ENCODE results near the gene SLCO1B1.
"Not testable (repeated sequence)": the region's sequence is repeated elsewhere in the genome, so short reads cannot be mapped to it uniquely, and the experiment has no call there.

Gene SLCO1B1

GRCh38 chr12:21190016-21190415 lies 59.0 kb downstream of the SLCO1B1 start:
- DNase-seq (ENCODE audit: low read depth, low spot score), result no peak
- H3K4me3 ChIP-seq (ENCODE audit: low read length), result no peak overlapping the region

DNA sequence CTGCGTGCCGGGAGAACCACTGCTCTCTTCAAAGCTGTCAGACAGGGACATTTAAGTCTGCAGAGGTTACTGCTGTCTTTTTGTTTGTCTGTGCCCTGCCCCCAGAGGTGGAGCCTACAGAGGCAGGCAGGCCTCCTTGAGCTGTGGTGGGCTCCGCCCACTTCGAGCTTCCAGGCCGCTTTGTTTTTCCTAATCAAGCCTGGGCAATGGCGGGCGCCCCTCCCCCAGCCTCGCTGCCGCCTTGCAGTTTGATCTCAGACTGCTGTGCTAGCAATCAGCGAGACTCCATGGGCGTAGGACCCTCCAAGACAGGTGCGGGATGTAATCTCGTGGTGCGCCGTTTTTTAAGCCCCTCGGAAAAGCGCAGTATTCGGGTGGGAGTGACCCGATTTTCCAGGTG lies 83.4 kb downstream of the SLCO1B1 start:
- H3K4me3 ChIP-seq (ENCODE audit: low read length); DNase-seq (ENCODE audit: low read depth, low spot score): not testable (repeated sequence)

DNA sequence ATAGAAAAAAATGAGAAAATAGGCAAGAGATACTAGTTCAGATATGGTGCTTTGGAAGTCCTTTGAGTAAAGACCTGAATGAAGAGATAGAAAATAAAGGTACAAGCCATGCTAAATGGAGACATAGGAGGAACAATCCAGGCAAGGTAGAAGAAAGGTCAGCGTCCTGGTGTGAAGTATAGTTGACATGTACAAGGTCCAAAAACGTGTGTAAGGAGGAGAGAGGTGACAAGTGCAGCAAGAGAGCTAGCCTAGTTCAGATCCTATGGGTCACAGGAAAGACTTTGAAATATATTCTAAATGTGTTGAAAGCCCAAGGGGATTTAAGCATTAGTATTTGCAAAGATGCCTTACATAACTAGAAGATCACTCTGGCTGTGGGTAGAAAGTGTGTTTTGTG lies 88.2 kb downstream of the SLCO1B1 start:
- H3K4me3 ChIP-seq (ENCODE audit: low read length), result no peak overlapping the region
- DNase-seq (ENCODE audit: low read depth, low spot score), result no peak

DNA sequence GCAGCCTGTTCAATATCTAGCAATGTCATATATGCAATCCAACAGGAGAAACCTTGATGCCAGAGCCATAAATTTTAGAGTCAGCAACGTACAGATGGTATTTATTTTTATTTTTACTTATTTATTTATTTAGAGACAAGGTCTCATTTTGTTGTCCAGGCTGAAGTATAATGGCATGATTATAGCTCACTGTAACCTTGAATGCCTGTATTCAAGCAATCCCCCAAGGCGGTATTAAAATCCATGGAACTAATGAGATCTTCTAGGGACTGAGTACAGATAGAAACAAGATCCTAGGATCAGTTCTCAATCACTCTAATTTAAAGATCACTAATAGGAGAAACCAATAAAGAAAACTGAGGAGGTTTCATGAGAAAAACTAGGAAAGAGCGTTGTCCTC lies 89.3 kb downstream of the SLCO1B1 start:
- DNase-seq (ENCODE audit: low read depth, low spot score), result no peak
- no peak overlapping the region for H3K4me3 ChIP-seq (ENCODE audit: low read length)

DNA sequence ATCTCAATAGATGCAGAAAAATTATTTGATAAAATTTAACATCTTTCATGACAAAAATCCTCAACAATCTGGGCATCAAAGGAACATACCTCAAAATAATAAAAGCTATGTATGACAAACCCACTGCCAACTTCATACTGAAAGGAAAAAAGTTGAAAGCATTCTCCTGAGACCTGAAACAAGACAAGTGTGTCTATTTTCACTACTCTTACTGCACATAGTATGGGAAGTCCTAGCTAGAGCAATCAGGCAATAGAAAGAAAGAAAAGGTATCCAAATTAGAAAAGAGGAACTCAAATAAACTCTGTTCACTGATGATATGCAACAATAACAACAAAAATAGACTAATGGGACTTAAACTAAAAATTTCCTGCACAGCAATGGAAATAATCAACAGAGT lies 90.1 kb downstream of the SLCO1B1 start:
- no peak for DNase-seq (ENCODE audit: low read depth, low spot score)
- no peak overlapping the region for H3K4me3 ChIP-seq (ENCODE audit: low read length)

GRCh38 chr12:21221778-21222177 lies 90.8 kb downstream of the SLCO1B1 start:
- no peak overlapping the region for H3K4me3 ChIP-seq (ENCODE audit: low read length)
- DNase-seq (ENCODE audit: low read depth, low spot score), result no peak

DNA sequence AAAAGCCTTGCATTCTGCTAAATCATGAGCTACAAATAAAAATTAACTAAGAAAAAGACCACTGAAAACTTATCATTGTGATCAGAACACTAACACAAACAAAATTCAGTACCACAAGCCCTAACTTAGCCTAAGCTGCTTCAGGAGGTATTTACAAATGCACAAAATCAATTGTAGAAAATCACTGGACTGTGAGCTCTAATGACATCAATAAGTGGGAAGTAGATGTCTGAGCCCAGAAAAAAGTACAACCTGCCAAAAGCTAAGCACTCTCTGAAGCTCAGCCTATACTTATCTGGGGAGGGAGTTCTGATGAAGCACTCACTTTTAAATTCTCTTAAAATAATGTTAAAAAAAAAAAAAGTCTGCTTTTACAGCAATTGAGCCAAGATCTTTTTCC lies 92.9 kb downstream of the SLCO1B1 start:
- DNase-seq (ENCODE audit: low read depth, low spot score), result no peak
- H3K4me3 ChIP-seq (ENCODE audit: low read length), result no peak overlapping the region

- DNase-seq (ENCODE audit: low read depth, low spot score), result no peak
- H3K4me3 ChIP-seq (ENCODE audit: low read length), result no peak overlapping the region
Measured at GRCh38 chr12:21234395-21234794, 103.4 kb downstream of the SLCO1B1 start.

DNA sequence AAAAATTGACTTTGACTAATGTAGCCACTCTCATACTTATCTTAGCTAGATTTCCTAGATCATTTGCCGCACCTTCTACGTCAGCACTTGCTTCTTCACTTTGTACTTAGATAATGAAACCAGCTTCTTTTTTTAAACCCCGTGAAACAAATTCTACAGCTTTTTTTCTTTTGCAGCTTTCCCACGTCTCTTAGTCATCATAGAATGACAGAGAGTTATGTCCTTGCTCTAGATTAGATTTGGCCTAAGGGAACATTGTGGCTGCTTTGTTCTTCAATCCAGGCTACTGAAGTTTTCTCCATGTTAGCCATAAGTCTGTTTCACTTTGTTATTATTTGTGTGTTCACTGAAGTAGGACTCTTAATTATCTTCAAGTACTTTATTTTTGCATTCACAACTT lies 108.9 kb downstream of the SLCO1B1 start:
- no peak overlapping the region for H3K4me3 ChIP-seq (ENCODE audit: low read length)
- no peak for DNase-seq (ENCODE audit: low read depth, low spot score)

DNA sequence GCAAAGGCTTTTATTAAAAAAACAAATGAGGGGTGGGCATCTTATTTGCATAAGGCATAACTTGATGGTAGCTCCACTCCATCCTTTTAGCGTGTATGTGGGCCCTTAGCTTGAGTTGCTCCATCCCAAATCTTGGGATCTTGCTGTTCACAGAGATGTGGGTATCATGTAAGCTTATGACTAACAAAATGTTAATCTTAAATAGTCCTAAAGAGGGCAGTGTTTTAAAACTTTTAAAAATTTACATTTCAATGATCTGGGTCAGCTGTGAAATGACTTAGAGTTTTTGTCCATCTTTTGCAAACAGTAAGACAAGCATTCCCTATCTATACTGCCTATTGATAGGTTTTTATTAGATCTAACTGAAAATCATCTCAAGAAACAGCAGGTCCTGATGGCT lies 117.7 kb downstream of the SLCO1B1 start:
- no peak for DNase-seq (ENCODE audit: low read depth, low spot score)

DNA sequence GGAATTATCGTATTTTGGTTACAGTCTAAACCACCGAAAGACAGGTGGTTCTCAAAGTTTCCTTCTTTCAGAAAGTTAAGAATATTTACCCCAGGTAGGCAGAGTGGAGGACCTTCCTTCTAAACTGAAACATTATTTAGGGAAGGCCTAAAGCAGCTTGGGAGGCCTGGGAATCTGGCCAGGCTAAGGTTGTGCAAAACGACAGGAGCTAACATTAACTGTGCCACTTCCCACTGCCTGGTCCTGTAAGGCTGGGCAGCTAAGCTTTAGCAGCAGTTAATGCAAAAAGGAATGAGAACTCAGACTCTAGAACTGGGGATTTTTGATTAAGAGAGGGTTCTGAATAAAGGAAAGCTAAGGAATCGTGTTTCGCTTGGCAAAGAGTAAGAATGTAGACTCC lies 121.1 kb downstream of the SLCO1B1 start:
- no peak for DNase-seq (ENCODE audit: low read depth, low spot score)

More for the DNA sequence above, 117.7 kb downstream of the SLCO1B1 start:
- H3K4me3 ChIP-seq (ENCODE audit: low read length), result no peak overlapping the region

DNA sequence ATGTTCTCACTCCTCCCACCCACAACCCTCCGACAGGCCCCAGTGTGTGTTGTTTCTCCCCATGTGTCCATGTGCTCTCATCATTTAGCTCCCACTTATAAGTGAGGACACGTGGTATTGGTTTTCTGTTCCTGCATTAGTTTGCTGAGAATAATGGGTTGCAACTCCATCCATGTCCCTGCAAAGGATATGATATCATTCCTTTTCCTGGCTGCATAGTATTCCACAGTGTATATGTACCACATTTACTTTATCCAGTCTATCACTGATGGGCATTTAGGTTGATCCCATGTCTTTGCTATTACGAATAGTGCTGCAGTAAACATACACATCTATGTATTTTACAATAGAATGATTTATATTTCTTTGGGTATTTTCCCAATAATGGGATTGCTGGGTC lies 126.2 kb downstream of the SLCO1B1 start:
- H3K4me3 ChIP-seq (ENCODE audit: low read length), result no peak overlapping the region

More for the DNA sequence above, 121.1 kb downstream of the SLCO1B1 start:
- no peak overlapping the region for H3K4me3 ChIP-seq (ENCODE audit: low read length)

GRCh38 chr12:21264232-21264631 lies 133.2 kb downstream of the SLCO1B1 start:
- no peak overlapping the region for H3K4me3 ChIP-seq (ENCODE audit: low read length)
- no peak for DNase-seq (ENCODE audit: low read depth, low spot score)

More for the DNA sequence above, 126.2 kb downstream of the SLCO1B1 start:
- no peak for DNase-seq (ENCODE audit: low read depth, low spot score)

DNA sequence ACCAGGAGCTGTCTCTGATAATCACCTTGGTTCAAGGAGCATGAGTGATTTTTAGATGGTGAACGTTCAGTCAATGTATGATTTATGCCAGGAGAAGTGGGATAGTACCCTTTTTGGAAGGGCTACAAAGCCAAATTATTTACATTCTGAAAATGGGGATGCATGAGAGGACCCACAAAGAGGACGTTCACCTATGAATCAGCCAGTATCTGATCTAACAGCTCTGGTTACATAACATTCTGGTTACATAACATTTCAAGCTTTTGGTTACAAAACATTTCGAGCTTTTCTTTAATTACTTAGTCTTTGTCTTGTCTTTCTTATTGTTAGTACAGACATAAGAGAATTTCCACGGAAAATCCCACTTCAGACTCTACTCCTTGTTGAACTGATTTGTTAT lies 134.9 kb downstream of the SLCO1B1 start:
- H3K4me3 ChIP-seq (ENCODE audit: low read length), result no peak overlapping the region
- no peak for DNase-seq (ENCODE audit: low read depth, low spot score)

DNA sequence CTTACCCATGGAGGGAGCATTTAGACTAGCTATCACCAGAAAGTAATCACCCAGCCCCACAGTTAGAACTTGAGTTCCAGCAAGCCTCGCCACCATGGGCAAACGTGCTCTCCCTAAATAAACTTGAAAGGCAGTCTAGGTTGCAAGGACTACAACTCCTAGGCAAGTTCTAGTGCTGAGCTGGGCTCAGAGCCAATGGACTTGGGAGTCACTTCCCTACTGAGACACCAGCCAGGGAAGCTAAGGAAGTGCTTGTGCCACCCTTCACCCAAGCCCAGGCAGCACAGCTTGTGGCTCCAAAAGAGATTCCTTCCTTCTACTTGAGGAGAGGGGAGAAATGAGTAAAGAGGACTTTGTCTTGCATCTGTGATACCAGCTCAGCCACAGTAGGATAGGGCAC lies 145.8 kb downstream of the SLCO1B1 start:
- no peak overlapping the region for H3K4me3 ChIP-seq (ENCODE audit: low read length)
- no peak for DNase-seq (ENCODE audit: low read depth, low spot score)

Data from Jurkat, Clone E6-1 (cell line).